HG03095 (cell line): ENCODE data around the gene ZBTB32.
"Not testable (repeated sequence)": the region's sequence is repeated elsewhere in the genome, so short reads cannot be mapped to it uniquely, and the experiment has no call there.

Experiments
- ATAC-seq: cut with Tn5 transposase; IDR thresholded peaks from one replicate; pipeline ENCODE4 v1.9.1; 2021; ENCODE audit warnings: moderate library complexity; ENCODE audit not compliant: unreplicated experiment

ZBTB32 gene

GRCh38 chr19:35704218-35704617 lies at the start of gene ZBTB32:
TSS of gene ZBTB32 (plus strand) at chr19:35704558. CDS start at chr19:35714627, 10,069 bp downstream.
- no peak for ATAC-seq

GRCh38 chr19:35654828-35655227 lies 49.5 kb upstream of the ZBTB32 start:
- not testable (repeated sequence) for ATAC-seq

- ATAC-seq, result no peak
Observed at GRCh38 chr19:35655600-35655999, 48.8 kb upstream of the ZBTB32 start.

GRCh38 chr19:35656700-35657099 lies 47.7 kb upstream of the ZBTB32 start:
- ATAC-seq, result no peak

GRCh38 chr19:35657904-35658700 lies 46.3 kb upstream of the ZBTB32 start:
- ATAC-seq, result no peak

- no peak for ATAC-seq
Observed at GRCh38 chr19:35661995-35662340, 42.4 kb upstream of the ZBTB32 start.

GRCh38 chr19:35663981-35664380 lies 40.4 kb upstream of the ZBTB32 start:
- ATAC-seq, result no peak

GRCh38 chr19:35665157-35665556 lies 39.2 kb upstream of the ZBTB32 start:
- no peak for ATAC-seq

- ATAC-seq, result no peak
Observed at GRCh38 chr19:35665604-35666003, 38.8 kb upstream of the ZBTB32 start.

GRCh38 chr19:35666251-35666913 lies 38.0 kb upstream of the ZBTB32 start, which contains the start of gene UPK1A:
TSS of gene UPK1A (plus strand) at chr19:35666517. CDS start at chr19:35666813, 296 bp downstream.
- no peak for ATAC-seq

- ATAC-seq, result no peak
Observed at GRCh38 chr19:35669566-35669965, 34.8 kb upstream of the ZBTB32 start.

- ATAC-seq, result no peak
Observed at GRCh38 chr19:35669974-35670373, 34.4 kb upstream of the ZBTB32 start.

- no peak for ATAC-seq
Observed at GRCh38 chr19:35670686-35671085, 33.7 kb upstream of the ZBTB32 start.

- no peak for ATAC-seq
Observed at GRCh38 chr19:35671818-35672217, 32.5 kb upstream of the ZBTB32 start.

GRCh38 chr19:35673121-35673804 lies 31.1 kb upstream of the ZBTB32 start:
- ATAC-seq, result no peak

- ATAC-seq, result no peak
Observed at GRCh38 chr19:35675589-35676140, 28.7 kb upstream of the ZBTB32 start.

GRCh38 chr19:35689836-35690235 lies 14.5 kb upstream of the ZBTB32 start:
- ATAC-seq, result no peak

GRCh38 chr19:35691106-35691505 lies 13.3 kb upstream of the ZBTB32 start:
- not testable (repeated sequence) for ATAC-seq

- no peak for ATAC-seq
Observed at GRCh38 chr19:35692010-35692409, 12.3 kb upstream of the ZBTB32 start.

GRCh38 chr19:35693422-35693821 lies 10.9 kb upstream of the ZBTB32 start:
- ATAC-seq, result peak; percentile 9

- peak; percentile 54 for ATAC-seq
Observed at GRCh38 chr19:35693835-35694599, 10.3 kb upstream of the ZBTB32 start.
